Mucosa of descending colon (tissue), 3 donors: ENCODE data around the gene IKZF5. TPM values are rescaled to one million over a fixed set of nuclear protein-coding genes. Genes with fewer than 3 reads are reported as not detected.

ENCODE experiments used
- ATAC-seq: fragments of 200-7000 bp; cut with Tn5 transposase; one replicate; pipeline ENCODE4 v1.9.1; 2020; ENCODE audit warnings: mild to moderate bottlenecking, moderate library complexity
- DNase-seq, 3 donors: peaks; one replicate each; pipeline ENCODE4 v3.0.0-alpha.2; 2020
- H3K36me3 ChIP-seq: fragments of 200-600 bp; one replicate; pipeline ENCODE4 v1.8.0; 2021; ENCODE audit warnings: low read depth, mild to moderate bottlenecking
- H3K4me1 ChIP-seq: fragments of 200-600 bp; one replicate; pipeline ENCODE4 v1.8.0; 2021; ENCODE audit warnings: low read depth, mild to moderate bottlenecking
- H3K4me3 ChIP-seq: fragments of 200-600 bp; one replicate; pipeline ENCODE4 v1.8.0; 2021; ENCODE audit warnings: mild to moderate bottlenecking
- H3K9me3 ChIP-seq: fragments of 200-600 bp; one replicate; pipeline ENCODE4 v1.8.0; 2021; ENCODE audit warnings: mild to moderate bottlenecking
- intact Hi-C, 2 donors: fragments of 100-400 bp; cut with DNase I in 1 of 2; cut with micrococcal nuclease in 1 of 2; formaldehyde crosslinking; loops; one replicate each; pipeline versions ENCODE4 v1.11.0 to v1.11.1; 2022; cut with DNase I, micrococcal nuclease
- long read RNA-seq, 2 donors: library from polyadenylated mRNA; unstranded; transcript quantifications; one replicate each; pipeline ENCODE4 v2.0.0, GENCODE V29; 2019 to 2021
- total RNA-seq, 3 donors: library from RNA; stranded (reverse); fragmentation: NEBNext Ultra II Directional in 2 of 3; extraction: Animal tissue kit (Norgen Biotek cat#: 25700) in 2 of 3; gene quantifications; one replicate each; pipeline versions ENCODE4 v1.2.1 to v1.2.4, GENCODE V29; 2021 to 2023
- TF ChIP-seq, protein P1 (sequence below): fragments of 200-600 bp; IDR thresholded peaks from one replicate; pipeline ENCODE4 v1.8.0; 2022; ENCODE audit warnings: antibody characterized with exemption, mild to moderate bottlenecking
- donor health status: DM: no; HTN: no; CAD: no; lungs with moderate emphysema.
- donor health status: DM: no; HTN: no; CAD: no.
- donor health status: DM: no; HTN: yes; CAD: no.

IKZF5 gene
- total RNA-seq: 10 to 100 TPM; 10.8 to 15.3 (median 13.4) TPM
- long read RNA-seq, donor 1, full-length matches to known transcripts: 9 of 11 reads
- long read RNA-seq, donor 1, partial matches to known transcripts: 0 of 11 reads
- long read RNA-seq, donor 1, other reads (novel, unspliced or antisense): 2 of 11 reads
- long read RNA-seq, donor 2, full-length matches to known transcripts: 2 of 3 reads
- long read RNA-seq, donor 2, partial matches to known transcripts: 0 of 3 reads
- long read RNA-seq, donor 2, other reads (novel, unspliced or antisense): 1 of 3 reads

GRCh38 chr10:123008355-123009104 is at the start of gene IKZF5, which contains the start of gene ACADSB:
Gene IKZF5, minus strand, starts transcription at chr10:123008795. Its CDS starts 10,170 bp downstream, at chr10:122998625.
Gene ACADSB, plus strand, starts transcription at chr10:123009006. Its CDS starts 24 bp downstream, at chr10:123009030.
- TF ChIP-seq, protein P1, sequence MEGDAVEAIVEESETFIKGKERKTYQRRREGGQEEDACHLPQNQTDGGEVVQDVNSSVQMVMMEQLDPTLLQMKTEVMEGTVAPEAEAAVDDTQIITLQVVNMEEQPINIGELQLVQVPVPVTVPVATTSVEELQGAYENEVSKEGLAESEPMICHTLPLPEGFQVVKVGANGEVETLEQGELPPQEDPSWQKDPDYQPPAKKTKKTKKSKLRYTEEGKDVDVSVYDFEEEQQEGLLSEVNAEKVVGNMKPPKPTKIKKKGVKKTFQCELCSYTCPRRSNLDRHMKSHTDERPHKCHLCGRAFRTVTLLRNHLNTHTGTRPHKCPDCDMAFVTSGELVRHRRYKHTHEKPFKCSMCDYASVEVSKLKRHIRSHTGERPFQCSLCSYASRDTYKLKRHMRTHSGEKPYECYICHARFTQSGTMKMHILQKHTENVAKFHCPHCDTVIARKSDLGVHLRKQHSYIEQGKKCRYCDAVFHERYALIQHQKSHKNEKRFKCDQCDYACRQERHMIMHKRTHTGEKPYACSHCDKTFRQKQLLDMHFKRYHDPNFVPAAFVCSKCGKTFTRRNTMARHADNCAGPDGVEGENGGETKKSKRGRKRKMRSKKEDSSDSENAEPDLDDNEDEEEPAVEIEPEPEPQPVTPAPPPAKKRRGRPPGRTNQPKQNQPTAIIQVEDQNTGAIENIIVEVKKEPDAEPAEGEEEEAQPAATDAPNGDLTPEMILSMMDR: no peak
- ATAC-seq (peak; percentile 98), DNase-seq (peak; percentile 96 to 97 (median 97))
- peak within 1 kb of the TSS; percentile 97 for H3K4me3 ChIP-seq
- intact Hi-C loops: no loop called here
- H3K36me3 ChIP-seq: no peaks in the 10 kb centered on the region
- H3K4me1 ChIP-seq: peaks cover 12% of the 10 kb centered on the region
- H3K9me3 ChIP-seq: no peaks in the 10 kb centered on the region

- DNase-seq (no peak), ATAC-seq (no peak)
- intact Hi-C loops: no loop called here
- H3K4me1 ChIP-seq: no peaks in the 10 kb centered on the region
- TF ChIP-seq, protein P1: no peak
- no peak overlapping the region for H3K4me3 ChIP-seq
- H3K9me3 ChIP-seq: no peaks in the 10 kb centered on the region
- H3K36me3 ChIP-seq: no peaks in the 10 kb centered on the region
Observed at GRCh38 chr10:123057968-123058367, 49.4 kb upstream of the IKZF5 start.

- H3K9me3 ChIP-seq: no peaks in the 10 kb centered on the region
- H3K4me1 ChIP-seq: no peaks in the 10 kb centered on the region
- no peak overlapping the region for H3K4me3 ChIP-seq
- DNase-seq: no peak
- TF ChIP-seq, protein P1: no peak
- H3K36me3 ChIP-seq: no peaks in the 10 kb centered on the region
- intact Hi-C loops: loop anchor here in 1 of 2 donors (10.0 kb wide), 1 partner anchor 519 kb away; no protein-coding TSS in a partner anchor
- no peak for ATAC-seq
Observed at GRCh38 chr10:123045961-123046731, 37.6 kb upstream of the IKZF5 start.

DNA sequence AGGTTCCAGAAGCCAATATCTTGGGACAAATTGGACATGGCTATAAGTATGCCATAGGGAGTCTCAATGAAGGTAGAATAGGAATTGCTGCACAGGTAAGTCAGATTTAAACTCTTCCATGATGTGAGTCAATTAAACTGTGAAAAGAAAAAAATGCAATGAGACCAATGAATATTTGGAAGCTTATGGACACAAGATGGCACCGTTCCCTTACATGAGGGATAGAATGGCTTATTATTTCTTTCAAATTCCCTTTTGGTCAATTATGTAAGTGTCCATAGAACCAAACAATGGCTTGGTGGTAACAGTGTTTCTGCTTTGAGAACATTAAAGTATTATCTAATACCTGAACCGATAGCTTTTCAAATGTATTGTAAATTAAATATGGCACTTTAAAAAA is 35.8 kb upstream of the IKZF5 start:
- H3K4me3 ChIP-seq: no peak overlapping the region
- H3K36me3 ChIP-seq: no peaks in the 10 kb centered on the region
- TF ChIP-seq, protein P1: no peak
- DNase-seq (no peak), ATAC-seq (no peak)
- H3K4me1 ChIP-seq: no peaks in the 10 kb centered on the region
- intact Hi-C loops: loop anchor here in 1 of 2 donors (10.0 kb wide), 1 partner anchor 520 kb away; no protein-coding TSS in a partner anchor
- no peaks in the 10 kb centered on the region for H3K9me3 ChIP-seq

DNA sequence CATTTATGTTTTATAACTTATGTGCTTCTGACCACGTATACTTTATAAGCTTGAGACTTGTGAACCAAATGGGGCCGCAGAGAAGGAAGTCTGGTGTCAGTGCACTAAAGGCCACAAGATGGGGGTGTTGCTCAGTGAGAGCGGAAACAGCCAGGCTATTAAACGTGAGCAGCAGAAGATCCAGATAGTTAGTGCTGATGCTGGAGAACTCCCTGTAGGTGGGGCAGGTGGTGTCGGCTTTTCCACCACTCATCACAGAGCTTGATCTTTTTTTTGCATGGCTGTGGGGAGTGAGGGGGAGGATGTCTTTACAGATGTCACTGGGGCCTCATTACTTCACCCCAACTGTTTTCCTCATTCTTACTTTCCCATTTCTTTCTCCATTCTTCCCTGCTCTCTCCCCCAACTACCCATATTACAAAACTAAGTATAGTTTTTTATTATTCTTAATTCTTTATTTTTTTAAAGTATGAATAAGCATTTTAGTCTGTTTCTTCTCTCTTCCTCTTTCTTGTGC is 34.9 kb upstream of the IKZF5 start:
- intact Hi-C loops: loop anchor here in 1 of 2 donors (10.0 kb wide), 1 partner anchor 521 kb away; no protein-coding TSS in a partner anchor
- TF ChIP-seq, protein P1: peak; percentile 43
- Histone ChIP-seq H3K36me3 (no peaks in the 10 kb centered on the region), H3K4me3 (no peak overlapping the region), H3K4me1 (no peaks in the 10 kb centered on the region), H3K9me3 (no peaks in the 10 kb centered on the region)
- DNase-seq (peak in 2 of 3 donors; percentile 43 to 59), ATAC-seq (peak; percentile 91)
